ENCODE data around the gene ADIPOQ.
A peak's percentile ranks its signal among the peaks of the same experiment; 100 is the strongest.

ADIPOQ gene

DNA sequence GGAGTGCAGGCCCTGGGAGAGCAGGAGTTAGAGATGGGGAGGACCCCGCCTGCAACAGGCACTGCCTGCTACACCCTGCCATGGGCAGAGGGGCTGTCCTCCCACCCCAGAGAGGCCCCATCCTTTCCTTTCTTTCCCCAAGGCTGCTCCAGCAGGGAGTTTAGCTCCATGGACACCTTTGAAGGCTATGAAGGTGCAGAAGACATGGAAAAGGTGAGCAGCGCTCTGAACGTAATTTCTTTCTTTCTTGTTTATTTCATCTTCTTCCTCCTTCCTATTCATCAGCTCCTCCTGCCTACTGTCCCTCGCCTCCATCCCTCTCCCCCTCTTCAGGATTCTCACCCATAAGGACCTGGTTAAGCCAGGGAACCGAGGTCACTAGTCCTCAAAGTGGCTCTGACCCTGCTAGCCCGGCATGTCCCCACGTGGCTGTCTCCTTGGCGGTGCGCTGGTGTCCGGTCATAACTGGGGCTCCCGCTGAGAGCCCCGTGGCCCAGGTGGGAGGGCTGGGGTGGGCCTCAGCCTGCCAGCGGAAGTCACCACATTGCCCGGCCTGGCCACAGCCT is 16.0 kb upstream of the ADIPOQ start:
- no peak for TF ChIP-seq CTCF (IDR thresholded peaks at IDR 0.05; ENCODE audit: low read depth, low read length, missing control alignments)
- peak overlapping the region; percentile 61 for H3K4me3 ChIP-seq (ENCODE audit: low read depth, low read length)
- in situ Hi-C loops (cut with HindIII; ENCODE audit: low sequenced_read_pairs): no loop called here
- no peak for DNase-seq (ENCODE audit: low read depth)

- in situ Hi-C loops (cut with HindIII; ENCODE audit: low sequenced_read_pairs): no loop called here
- no peak for DNase-seq (ENCODE audit: low read depth)
- TF ChIP-seq CTCF (IDR thresholded peaks at IDR 0.05; ENCODE audit: low read depth, low read length, missing control alignments): no peak
- peak overlapping the region; percentile 61 for H3K4me3 ChIP-seq (ENCODE audit: low read depth, low read length)
These were observed 15.3 kb upstream of the ADIPOQ start for GRCh38 chr3:186826976-186827857.

GRCh38 chr3:186828340-186828739 is 14.2 kb upstream of the ADIPOQ start:
- no peak for TF ChIP-seq CTCF (IDR thresholded peaks at IDR 0.05; ENCODE audit: low read depth, low read length, missing control alignments)
- no peak for DNase-seq (ENCODE audit: low read depth)
- in situ Hi-C loops (cut with HindIII; ENCODE audit: low sequenced_read_pairs): no loop called here
- H3K4me3 ChIP-seq (ENCODE audit: low read depth, low read length): no peak overlapping the region

DNA sequence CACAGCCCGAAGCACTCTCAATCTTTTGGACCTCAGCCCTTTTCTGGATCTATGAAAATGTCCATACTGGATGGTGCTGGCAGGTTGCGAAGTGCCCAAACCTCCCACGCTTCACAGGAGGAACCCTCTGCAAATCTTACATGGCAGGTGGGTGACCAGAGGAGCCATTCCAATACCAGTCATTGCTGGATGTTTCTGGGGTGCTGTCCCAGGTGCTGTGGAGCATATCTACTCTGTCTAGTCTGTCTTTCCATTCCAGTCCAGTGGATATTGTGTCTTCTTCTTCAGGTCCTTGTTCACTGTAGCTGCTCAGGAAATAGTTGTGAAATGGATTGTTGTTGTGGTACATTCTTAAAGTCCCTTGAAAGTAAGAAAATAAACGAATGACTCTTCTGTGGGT is 10.7 kb upstream of the ADIPOQ start:
- no peak overlapping the region for H3K4me3 ChIP-seq (ENCODE audit: low read depth, low read length)
- no peak for DNase-seq (ENCODE audit: low read depth)
- TF ChIP-seq CTCF (IDR thresholded peaks at IDR 0.05; ENCODE audit: low read depth, low read length, missing control alignments): no peak
- in situ Hi-C loops (cut with HindIII; ENCODE audit: low sequenced_read_pairs): no loop called here

GRCh38 chr3:186832276-186832675 is 10.2 kb upstream of the ADIPOQ start:
- in situ Hi-C loops (cut with HindIII; ENCODE audit: low sequenced_read_pairs): no loop called here
- DNase-seq (ENCODE audit: low read depth): no peak
- no peak overlapping the region for H3K4me3 ChIP-seq (ENCODE audit: low read depth, low read length)
- TF ChIP-seq CTCF (IDR thresholded peaks at IDR 0.05; ENCODE audit: low read depth, low read length, missing control alignments): no peak

- peak; percentile 70 for DNase-seq (ENCODE audit: low read depth)
- in situ Hi-C loops (cut with HindIII; ENCODE audit: low sequenced_read_pairs): no loop called here
- H3K4me3 ChIP-seq (ENCODE audit: low read depth, low read length): no peak overlapping the region
- TF ChIP-seq CTCF (IDR thresholded peaks at IDR 0.05; ENCODE audit: low read depth, low read length, missing control alignments): no peak
These were observed 2.5 kb upstream of the ADIPOQ start for GRCh38 chr3:186839874-186840641.
